PC-3 (cell line): ENCODE measurements around the gene SERPINI1. TPM values are rescaled to one million over a fixed set of nuclear protein-coding genes. Genes with fewer than 3 reads are reported as not detected.

ENCODE experiments used
- ATAC-seq: fragments of 200-7000 bp; cut with Tn5 transposase; 2 replicates; pipeline ENCODE4 v1.9.1; 2020; ENCODE audit warnings: mild to moderate bottlenecking, moderate library complexity
- BruUV-seq: library from RNA; stranded (reverse); fragments of 400-500 nt; replicated peaks from 2 replicates; lab custom pipeline; 2021; lab: Mats Ljungman, UMichigan
- CTCF ChIA-PET: fragments of 300-600 bp; sonication (Branson Sonifier 250); formaldehyde crosslinking; loops from one replicate; lab custom pipeline; 2022; ENCODE audit warnings: antibody characterized with exemption; lab: Charles Lee
- POLR2A ChIA-PET: fragments of 300-600 bp; sonication (Branson Sonifier 250); formaldehyde crosslinking; loops from one replicate; lab custom pipeline; 2022; ENCODE audit warnings: antibody characterized with exemption; ENCODE audit not compliant: unreplicated experiment; lab: Charles Lee
- DNase-seq: peaks from one replicate; pipeline ENCODE4 v3.0.0-alpha.2; 2015
- H2AFZ ChIP-seq: fragments of 300-600 bp; sonication (generic); 2 replicates; pipeline ENCODE4 v1.6.0; 2016; ENCODE audit warnings: antibody characterized with exemption, low read length
- H3F3A ChIP-seq: fragments of 300-600 bp; sonication (generic); one replicate; pipeline ENCODE4 v1.6.0; 2017; ENCODE audit warnings: antibody characterized with exemption, low read length, control low read depth, mild to moderate bottlenecking; ENCODE audit not compliant: unreplicated experiment
- H3K27ac ChIP-seq: fragments of 300-600 bp; sonication (generic); 2 replicates; pipeline ENCODE4 v1.5.1; 2016; ENCODE audit warnings: mild to moderate bottlenecking, low read length
- H3K27me3 ChIP-seq: fragments of 300-600 bp; sonication (generic); 2 replicates; pipeline ENCODE4 v1.6.1; 2016; ENCODE audit warnings: low read length, mixed read lengths
- H3K36me3 ChIP-seq: fragments of 300-600 bp; sonication (generic); 2 replicates; pipeline ENCODE4 v1.6.1; 2016; ENCODE audit warnings: low read depth, mixed run types, low read length, mixed read lengths
- H3K4me1 ChIP-seq: fragments of 300-600 bp; sonication (generic); 2 replicates; pipeline ENCODE4 v1.5.1; 2016; ENCODE audit warnings: low read length; ENCODE audit not compliant: insufficient read depth
- H3K4me2 ChIP-seq: fragments of 300-600 bp; sonication (generic); 2 replicates; pipeline ENCODE4 v1.6.0; 2016; ENCODE audit warnings: low read length
- H3K4me3 ChIP-seq: fragments of 300-600 bp; sonication (generic); 2 replicates; pipeline ENCODE4 v1.5.1; 2016; ENCODE audit warnings: mild to moderate bottlenecking, low read length, mixed read lengths
- H3K79me2 ChIP-seq: fragments of 300-600 bp; sonication (generic); 2 replicates; pipeline ENCODE4 v1.6.1; 2017; ENCODE audit warnings: low read length, mixed read lengths
- H3K9ac ChIP-seq: fragments of 300-600 bp; sonication (generic); 2 replicates; pipeline ENCODE4 v1.6.0; 2016; ENCODE audit warnings: mild to moderate bottlenecking, low read length
- H3K9me2 ChIP-seq: fragments of 300-600 bp; sonication (generic); replicated peaks from 2 replicates; pipeline ENCODE4 v1.6.1; 2016; ENCODE audit warnings: mixed run types, low read length, mixed read lengths
- H3K9me3 ChIP-seq: fragments of 300-600 bp; sonication (generic); 2 replicates; pipeline ENCODE4 v1.6.1; 2016; ENCODE audit warnings: low read length, mixed read lengths
- H4K20me1 ChIP-seq: fragments of 300-600 bp; sonication (generic); 2 replicates; pipeline ENCODE4 v1.6.1; 2016; ENCODE audit warnings: low read length, mixed read lengths
- CTCF ChIP-seq: fragments of 300-600 bp; sonication (generic); conservative IDR thresholded peaks from 2 replicates; pipeline ENCODE4 v1.5.1; 2017; ENCODE audit warnings: antibody characterized with exemption, low read depth, mild to moderate bottlenecking, low read length
- EZH2 ChIP-seq: fragments of 300-600 bp; sonication (generic); IDR thresholded peaks from one replicate; pipeline ENCODE4 v1.6.1; 2017; ENCODE audit warnings: antibody characterized with exemption, mild to moderate bottlenecking, low read length; ENCODE audit not compliant: unreplicated experiment
- EZH2phosphoT487 ChIP-seq: fragments of 300-600 bp; sonication (generic); IDR thresholded peaks from 2 replicates; pipeline ENCODE4 v1.6.1; 2018; ENCODE audit warnings: mild to moderate bottlenecking, antibody characterized with exemption, low read length, borderline replicate concordance
- intact Hi-C: fragments of 100-400 bp; cut with micrococcal nuclease; formaldehyde crosslinking; loops from 2 replicates; pipeline ENCODE4 v1.9.0; 2023
- total RNA-seq: library from RNA; depleted of rRNA; stranded (reverse); fragments of >200 nt; gene quantifications from 2 replicates; pipeline ENCODE4 v1.2.3, GENCODE V29; 2014

Gene SERPINI1
- total RNA-seq, 1 experiment from 2014 or later = 1.3 TPM

GRCh38 chr3:167716920-167717319 lies 18.6 kb upstream of the SERPINI1 start:
- POLR2A ChIA-PET = no interaction called here
- no peak overlapping the region for H3K9ac ChIP-seq
- no peaks in the 10 kb centered on the region for H3K4me1 ChIP-seq
- H3K27me3 ChIP-seq = no peaks in the 10 kb centered on the region
- H4K20me1 ChIP-seq = peaks cover 12% of the 10 kb centered on the region; the same call in 1 of the 2 replicates
- H3K4me3 ChIP-seq = no peak overlapping the region
- no peak for ATAC-seq
- no peaks in the 10 kb centered on the region for H3K9me2 ChIP-seq
- no peak overlapping the region for H2AFZ ChIP-seq
- no TSS peak for BruUV-seq
- H3K27ac ChIP-seq = no peak overlapping the region
- H3K36me3 ChIP-seq = peaks cover 18% of the 10 kb centered on the region
- no peaks in the 10 kb centered on the region for H3K9me3 ChIP-seq
- DNase-seq = no peak
- no peak overlapping the region for H3K4me2 ChIP-seq
- TF ChIP-seq CTCF = no peak
- TF ChIP-seq EZH2 = no peak
- no peak for TF ChIP-seq EZH2phosphoT487
- H3K79me2 ChIP-seq = peaks cover 53% of the 10 kb centered on the region
- CTCF ChIA-PET = no interaction called here
- intact Hi-C loops = no loop called here
- no peaks in the 10 kb centered on the region for H3F3A ChIP-seq

DNA sequence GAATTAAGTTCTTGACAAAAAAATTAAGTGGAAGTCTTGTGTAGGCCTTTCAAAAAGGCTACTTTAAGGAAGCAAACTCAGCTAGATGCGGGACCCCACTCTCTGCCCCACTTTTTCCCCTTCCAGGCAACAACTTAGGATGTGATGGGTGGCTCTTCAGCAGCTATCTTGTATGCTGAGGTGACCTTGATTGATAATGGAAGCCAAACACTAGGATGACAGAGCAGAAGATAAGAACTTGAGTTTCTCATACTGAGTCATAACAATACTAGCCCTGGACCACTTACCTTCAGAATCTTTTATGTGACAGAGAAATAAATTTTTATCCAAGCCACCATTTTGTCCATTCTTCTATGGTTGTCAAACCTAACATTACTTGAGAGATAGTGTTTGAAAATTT lies 16.9 kb upstream of the SERPINI1 start:
- no TSS peak for BruUV-seq
- no peak for TF ChIP-seq EZH2phosphoT487
- TF ChIP-seq EZH2 = no peak
- TF ChIP-seq CTCF = no peak
- intact Hi-C loops = no loop called here
- H3F3A ChIP-seq = no peaks in the 10 kb centered on the region
- ChIA-PET CTCF (no interaction called here), POLR2A (no interaction called here)
- peaks cover 18% of the 10 kb centered on the region for H3K36me3 ChIP-seq
- peaks cover 53% of the 10 kb centered on the region for H3K79me2 ChIP-seq
- H3K4me3 ChIP-seq = no peak overlapping the region
- no peak overlapping the region for H3K9ac ChIP-seq
- no peak overlapping the region for H3K27ac ChIP-seq
- DNase-seq (no peak), ATAC-seq (no peak)
- no peaks in the 10 kb centered on the region for H3K4me1 ChIP-seq
- H3K4me2 ChIP-seq = no peak overlapping the region
- no peaks in the 10 kb centered on the region for H3K9me3 ChIP-seq
- H2AFZ ChIP-seq = no peak overlapping the region
- H3K9me2 ChIP-seq = no peaks in the 10 kb centered on the region
- no peaks in the 10 kb centered on the region for H3K27me3 ChIP-seq
- peaks cover 13% of the 10 kb centered on the region; the same call in 1 of the 2 replicates for H4K20me1 ChIP-seq

- Histone ChIP-seq H3F3A (no peaks in the 10 kb centered on the region), H3K9me2 (no peaks in the 10 kb centered on the region), H3K4me3 (no peak overlapping the region), H4K20me1 (peaks cover 29% of the 10 kb centered on the region), H3K36me3 (peaks cover 15% of the 10 kb centered on the region; the same call in 1 of the 2 replicates), H3K79me2 (peaks cover 70% of the 10 kb centered on the region), H3K27ac (no peak overlapping the region), H3K4me2 (no peak overlapping the region), H3K9me3 (no peaks in the 10 kb centered on the region), H2AFZ (no peak overlapping the region), H3K4me1 (no peaks in the 10 kb centered on the region), H3K9ac (no peak overlapping the region), H3K27me3 (no peaks in the 10 kb centered on the region)
- no TSS peak for BruUV-seq
- DNase-seq (no peak), ATAC-seq (no peak)
- ChIA-PET CTCF (no interaction called here), POLR2A (no interaction called here)
- intact Hi-C loops = no loop called here
- TF ChIP-seq EZH2 (no peak), EZH2phosphoT487 (no peak), CTCF (no peak)
Observed at GRCh38 chr3:167723025-167723512, 12.5 kb upstream of the SERPINI1 start.
